Fibroblast of skin of back (primary cell): ENCODE results near the gene RBPJ. TPM values are rescaled to one million over a fixed set of nuclear protein-coding genes. Genes with fewer than 3 reads are reported as not detected.
A peak's percentile ranks its signal among the peaks of the same experiment; 100 is the strongest.

ENCODE experiments used
- DNase-seq: peaks from one replicate; pipeline ENCODE4 v3.0.0-alpha.2; 2013
- polyA plus RNA-seq, 2 experiments: library from polyadenylated mRNA; unstranded; fragments of 120-200 nt; gene quantifications; one replicate each; pipeline ENCODE4 v1.2.1, GENCODE V29; 2013; ENCODE audit not compliant: insufficient read length in 2 of 2

RBPJ gene
- polyA plus RNA-seq (2013, experiment 1 of 2; ENCODE audit: insufficient read length): 42.4 TPM
- 53.6 TPM for polyA plus RNA-seq (2013, experiment 2 of 2; ENCODE audit: insufficient read length)

DNA sequence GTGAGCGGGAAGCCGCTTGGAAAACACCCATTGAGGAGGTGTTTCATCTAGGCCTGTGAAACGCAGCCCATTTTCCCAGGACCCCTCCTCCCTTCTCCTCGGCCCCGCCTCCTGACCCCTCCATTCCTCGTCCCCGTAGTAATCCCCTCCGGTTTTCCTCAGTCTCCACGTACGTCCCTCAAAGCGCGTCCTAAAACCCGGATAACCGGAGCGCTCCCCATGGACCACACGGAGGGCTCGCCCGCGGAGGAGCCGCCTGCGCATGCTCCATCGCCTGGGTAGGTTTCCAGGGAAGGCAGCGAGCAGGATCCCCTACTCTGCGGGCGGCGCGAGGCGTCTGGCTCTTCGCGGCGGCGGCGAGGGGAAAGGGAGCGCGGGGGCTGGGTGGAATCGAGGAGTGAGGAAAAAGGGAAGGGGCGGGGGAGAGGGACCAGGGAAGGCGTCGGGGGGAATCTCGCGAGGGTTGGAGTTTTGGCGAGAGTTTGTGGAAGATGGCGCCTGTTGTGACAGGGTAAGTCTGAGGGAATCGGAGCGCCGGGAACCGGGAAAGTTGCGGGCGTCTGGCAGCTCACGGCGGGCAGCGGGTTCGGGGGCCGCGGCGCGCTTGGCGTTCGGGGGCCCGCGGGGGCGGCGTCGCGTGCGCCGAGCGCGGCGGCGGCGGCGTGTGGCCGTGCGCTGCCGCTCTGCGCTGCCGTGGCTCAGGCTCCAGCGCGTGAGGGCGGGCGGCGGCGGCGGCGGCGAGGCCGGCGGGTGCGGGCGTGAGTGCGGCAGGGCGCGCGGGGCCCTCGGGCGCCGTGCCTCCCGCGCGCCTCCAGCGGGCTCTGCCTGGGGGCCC is at the start of gene RBPJ:
Gene RBPJ (plus strand): TSS at position 477 of the 835 bp plus-strand sequence. CDS start 15 bp downstream, at position 492.
- DNase-seq: peak; percentile 99

DNA sequence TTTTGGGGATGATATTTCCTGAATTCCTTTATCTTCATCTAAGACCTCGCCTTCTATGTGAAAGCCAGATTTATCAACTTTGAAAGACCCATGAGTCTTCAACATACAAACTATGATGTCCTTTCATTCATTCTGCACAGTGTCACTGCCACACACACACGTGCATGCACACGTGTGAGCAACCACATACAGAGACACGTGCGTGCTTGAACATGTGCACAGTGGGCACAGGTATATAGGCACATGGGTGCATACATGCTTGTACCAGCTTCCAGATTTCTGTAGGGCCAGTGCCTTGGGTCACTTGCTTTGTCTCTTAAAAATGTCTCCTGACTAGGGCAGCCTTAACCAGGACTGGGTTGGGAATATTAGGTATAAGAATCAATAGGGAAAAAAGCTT is 49.1 kb upstream of the RBPJ start:
- DNase-seq: no peak

DNA sequence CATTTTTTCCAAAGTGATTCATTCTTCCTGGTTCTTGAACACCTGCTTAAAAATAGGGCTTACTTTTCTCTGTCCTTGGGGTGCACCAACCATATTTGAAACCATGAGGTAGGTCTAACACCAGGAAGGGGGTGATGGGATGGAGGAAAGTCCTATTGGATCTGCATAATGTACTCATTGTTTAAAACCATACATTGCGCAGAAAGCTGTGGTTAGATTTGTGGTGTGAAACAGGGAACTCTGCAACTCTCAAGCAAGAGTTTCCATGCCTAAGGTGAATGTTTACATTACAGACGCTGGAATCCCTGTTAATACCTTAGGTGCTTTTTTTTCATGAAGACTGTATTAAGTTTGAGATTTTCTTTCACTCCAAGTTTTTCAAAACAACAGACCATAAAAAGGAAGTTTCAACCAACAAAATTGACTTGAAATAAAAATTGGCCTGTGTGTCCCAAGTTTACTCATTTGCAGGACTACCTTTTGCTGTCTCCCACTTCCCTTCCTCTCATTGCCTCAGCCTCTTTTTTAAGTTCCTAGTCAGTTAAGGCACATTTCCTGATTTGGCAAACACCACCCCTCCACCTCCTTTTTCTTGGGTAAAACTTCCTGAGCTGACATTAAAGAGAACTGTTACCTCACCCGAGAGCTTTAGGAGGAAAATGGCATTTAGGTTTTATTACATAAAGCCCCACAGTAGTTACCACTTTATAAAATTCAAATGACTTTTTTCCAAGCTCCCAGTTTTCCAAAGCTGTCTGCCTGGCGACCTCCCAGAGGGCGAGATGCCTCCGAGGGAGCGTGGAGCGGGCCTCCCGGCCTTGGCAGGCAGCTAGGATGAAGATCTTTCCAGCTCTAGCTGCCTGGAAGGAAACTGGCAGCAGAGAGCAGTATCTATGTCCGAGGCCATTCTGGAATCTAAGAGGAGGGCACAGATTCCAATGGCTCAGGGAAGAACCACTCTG is 47.9 kb upstream of the RBPJ start:
- DNase-seq: no peak

DNA sequence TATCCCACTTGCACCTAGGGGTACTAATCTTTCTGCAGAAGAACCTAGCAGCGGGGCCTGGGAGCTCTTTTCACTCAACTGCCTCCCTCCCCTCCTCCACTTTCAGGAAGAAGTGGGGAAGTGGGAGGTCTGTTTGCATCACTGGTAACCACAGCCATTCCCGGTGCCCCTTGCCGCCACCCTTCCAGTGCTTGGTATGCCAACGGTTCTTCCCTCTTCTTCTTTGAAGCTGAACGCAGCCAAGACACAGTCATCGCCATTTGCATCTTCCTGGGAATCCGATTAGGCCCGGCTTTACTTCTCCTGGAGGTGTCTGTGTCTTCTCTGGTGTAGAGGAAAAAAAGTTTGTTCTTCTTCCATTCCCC is 47.2 kb upstream of the RBPJ start:
- no peak for DNase-seq

DNA sequence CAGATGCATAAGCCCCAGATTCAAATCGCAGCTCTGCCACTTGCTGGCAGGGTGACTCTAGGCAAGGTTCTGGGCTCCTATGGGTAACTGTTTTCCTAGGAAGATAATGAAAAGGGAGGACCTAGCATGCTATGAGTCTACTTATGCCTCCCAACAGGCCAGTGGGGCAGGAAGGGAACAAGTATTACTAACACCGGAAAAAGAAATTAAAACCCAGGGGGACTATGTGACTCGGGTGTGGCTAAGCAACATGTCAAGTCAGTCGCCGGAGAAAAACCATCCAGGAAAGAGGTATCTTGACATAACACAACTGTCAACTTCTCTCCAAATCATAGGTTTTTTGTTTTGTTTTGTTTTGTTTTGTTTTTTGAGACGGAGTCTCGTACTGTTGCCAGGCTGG is 45.5 kb upstream of the RBPJ start:
- DNase-seq: no peak

DNA sequence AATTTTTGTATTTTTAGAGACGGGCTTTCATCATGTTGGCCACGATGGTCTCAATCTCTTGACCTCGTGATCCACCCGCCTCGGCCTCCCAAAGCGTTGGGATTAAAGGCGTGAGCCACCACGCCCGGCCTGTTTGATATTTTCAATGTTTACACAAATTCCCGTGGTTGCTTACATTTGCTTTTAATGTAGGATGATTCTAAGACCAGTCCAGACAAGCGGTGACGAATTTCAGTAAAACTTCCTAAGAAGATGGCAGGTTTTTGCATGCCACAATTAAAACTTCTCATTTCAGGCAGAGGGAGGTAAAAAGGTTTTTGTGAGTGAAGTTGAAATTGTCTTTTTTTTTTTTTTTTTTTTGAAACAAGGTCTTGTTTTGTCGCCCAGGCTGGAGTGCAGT is 41.4 kb upstream of the RBPJ start:
- no peak for DNase-seq

DNA sequence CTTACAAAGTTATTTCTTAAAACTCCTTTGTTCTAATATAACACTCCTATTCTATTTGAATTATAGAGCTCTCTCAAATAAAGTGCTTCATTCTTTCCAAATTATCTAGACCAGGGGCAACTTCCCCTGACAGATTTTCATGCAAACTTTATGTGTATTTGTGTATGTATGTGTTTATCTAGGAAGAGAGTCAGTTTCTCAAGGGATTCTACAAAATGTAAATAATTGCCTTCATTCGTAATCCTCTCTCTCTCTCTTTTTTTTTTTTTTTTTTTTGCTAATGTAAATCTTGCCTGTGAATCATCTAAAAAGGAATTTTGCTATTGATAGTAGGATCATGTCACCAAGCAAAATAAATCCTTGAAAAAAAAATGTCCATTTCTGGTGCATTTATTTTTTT is 38.9 kb upstream of the RBPJ start:
- DNase-seq: peak; percentile 74

DNA sequence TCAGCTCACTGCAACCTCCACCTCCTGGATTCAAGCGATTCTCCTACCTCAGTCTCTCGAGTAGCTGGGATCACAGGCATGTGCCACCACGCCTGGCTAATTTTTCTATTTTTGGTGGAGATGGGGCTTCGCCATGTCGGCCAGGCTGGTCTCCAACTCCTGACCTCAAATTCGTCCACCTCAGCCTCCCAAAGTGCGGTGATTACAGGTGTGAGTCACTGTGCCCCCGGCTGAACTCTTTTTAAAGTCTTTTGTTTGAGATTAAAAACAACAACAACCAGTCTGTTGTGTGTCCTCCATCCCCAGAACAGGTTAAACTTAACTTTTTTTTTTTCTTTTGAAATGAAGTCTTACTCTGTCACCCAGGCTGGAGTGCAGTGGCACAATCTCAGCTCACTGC is 36.3 kb upstream of the RBPJ start:
- DNase-seq: no peak

DNA sequence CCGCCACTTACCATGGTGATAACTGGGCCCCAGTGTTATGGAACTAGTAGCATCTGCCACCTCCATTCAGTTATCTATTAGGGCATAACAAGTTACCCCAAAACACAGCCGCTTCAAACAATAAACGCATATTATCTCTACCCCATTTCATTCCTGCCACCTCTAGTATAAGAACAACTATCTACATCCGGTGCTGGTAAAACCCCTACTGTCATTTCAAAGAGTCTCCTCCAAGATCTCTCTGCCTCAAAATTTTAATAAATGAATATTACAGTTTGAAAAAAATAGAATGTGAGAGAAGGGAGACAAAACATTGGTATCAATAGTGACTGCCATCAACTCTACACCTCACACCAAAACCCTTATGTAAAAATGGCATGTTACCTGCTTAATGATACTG is 35.5 kb upstream of the RBPJ start:
- no peak for DNase-seq

DNA sequence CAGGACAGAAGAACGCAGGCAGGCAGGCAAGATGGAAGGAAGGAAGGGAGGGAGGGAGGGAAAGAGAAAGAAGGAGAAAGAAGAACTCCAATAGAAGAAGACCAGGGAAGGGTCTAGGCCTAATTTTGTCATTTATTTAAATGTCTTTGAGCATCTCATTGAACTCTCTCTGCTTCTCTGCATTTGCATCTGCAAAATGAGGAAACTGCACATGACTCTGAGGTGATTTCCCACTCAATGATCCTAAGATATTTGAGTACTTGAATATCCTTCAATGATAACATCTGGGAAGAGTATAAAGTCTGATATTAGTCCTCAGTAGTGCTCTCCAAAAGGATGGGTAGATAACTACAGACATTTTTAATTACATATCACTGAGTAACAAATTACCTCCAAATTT is 33.1 kb upstream of the RBPJ start:
- DNase-seq: no peak

DNA sequence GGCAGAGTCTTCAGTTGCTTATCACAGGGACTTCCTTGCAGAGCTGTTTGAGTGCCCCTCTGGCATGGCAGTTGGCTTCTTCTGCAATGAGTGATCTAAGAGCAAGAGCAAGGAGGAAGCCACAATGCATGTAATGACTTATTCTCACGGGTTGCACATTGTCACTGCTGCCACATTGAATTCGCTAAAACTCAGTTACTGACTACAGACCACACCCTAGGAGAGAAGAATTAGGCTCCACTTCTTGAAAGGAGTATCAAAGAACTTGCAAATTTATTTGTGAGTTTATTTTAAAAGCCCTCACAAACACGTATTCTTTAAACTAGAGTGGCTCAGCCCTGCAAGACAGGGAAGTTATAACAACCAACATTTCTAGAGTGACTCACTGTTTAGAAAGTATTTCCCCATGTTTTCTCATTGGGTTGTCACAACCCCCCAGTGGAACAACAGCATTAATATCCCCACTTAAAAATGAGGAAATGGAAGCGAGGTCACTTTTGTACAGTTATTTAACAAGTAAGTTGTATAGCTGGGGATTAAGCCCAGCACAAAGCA is 32.4 kb upstream of the RBPJ start:
- DNase-seq: peak; percentile 85

DNA sequence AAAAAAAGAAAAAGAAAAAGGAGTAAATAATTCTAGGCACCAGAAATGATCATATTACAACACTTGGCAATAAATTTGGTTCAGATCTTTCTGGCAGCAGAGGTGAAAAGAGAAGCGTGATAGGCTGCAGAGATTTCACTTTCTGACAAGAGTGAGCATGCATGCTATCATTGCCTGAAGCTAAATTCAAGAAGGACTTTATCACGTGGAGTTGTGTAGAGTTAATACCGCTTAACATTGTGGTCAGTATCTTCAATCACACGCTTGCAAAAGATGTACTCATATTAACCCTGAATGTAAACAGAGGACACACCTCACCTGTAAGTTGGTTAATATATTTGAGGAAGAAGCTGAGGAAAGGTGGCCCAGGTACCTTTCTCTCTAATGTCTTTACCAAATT is 31.4 kb upstream of the RBPJ start:
- DNase-seq: no peak

DNA sequence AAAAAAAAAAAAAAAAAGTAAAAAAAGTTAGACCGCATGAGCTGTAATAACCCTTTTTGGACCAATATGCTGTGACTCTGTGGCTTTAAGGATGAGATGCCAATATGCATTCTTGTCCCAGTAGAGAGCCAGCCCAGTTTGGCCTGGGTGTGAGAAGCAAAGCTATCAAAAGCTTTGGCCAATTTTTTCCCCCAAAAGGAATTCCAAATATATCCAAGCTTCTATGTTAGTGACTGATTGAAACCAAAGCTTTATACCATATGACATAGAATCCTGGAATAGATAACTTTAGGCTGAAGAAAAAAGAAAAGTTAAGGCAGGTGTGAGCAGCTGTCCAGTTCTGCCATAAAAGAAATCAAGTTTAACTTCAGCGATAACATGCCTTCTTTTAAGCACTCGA is 30.5 kb upstream of the RBPJ start:
- DNase-seq: no peak

DNA sequence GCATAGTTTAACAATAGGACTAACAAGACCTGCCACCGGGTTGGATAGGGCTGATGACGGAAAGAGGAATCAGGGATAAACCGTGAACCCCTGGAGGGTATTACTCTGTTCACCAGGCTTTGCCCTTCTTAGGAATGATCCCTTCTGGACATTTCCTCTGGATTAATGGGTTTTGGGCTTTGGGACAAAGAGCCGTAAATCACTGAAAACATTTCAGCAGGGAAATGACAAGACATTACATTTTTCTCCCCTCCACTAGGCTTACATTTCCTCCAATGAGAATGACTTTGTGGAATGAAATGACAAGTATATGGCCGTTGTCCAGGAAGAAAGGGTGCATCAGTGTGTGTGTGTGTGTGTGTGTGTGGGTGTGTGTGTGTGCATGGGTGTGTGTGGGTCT is 25.9 kb upstream of the RBPJ start:
- peak; percentile 15 for DNase-seq

DNA sequence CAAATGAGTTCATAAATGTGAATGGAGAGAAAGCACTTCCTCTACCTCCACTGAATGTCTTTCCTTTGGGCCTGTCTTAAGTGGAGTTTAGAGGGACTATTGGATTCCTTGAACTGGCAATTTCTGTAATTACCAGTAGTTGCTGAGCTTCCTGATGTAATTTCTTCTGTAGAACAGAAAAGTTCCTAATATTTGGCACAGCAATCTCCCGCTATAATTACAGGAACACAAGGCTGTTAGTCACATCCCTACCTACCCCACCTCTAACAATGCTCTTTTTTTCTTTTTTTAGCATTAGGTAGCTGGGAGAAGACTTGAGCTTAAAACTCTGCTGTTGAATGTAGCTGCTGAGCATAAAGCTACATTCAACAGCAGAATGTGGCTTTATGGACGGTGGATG is 24.8 kb upstream of the RBPJ start:
- no peak for DNase-seq

DNA sequence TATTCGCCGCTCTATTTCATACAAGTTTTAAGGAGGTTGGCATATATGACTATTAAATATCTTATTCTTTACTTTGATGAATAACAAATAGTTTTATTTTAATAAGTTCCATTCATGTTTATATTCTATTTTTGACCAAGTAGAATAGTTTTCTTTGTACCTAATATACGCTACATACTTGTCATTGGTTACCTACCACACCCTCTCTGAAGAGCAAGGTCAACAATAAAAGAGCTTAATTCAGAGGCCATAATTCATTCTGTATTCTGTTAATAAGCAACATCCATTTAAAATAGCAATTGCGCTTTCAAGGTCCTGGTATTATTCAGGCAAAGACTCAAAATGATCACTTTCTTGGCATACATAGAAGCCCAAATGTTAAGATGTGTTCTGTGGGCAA is 24.3 kb upstream of the RBPJ start:
- no peak for DNase-seq

DNA sequence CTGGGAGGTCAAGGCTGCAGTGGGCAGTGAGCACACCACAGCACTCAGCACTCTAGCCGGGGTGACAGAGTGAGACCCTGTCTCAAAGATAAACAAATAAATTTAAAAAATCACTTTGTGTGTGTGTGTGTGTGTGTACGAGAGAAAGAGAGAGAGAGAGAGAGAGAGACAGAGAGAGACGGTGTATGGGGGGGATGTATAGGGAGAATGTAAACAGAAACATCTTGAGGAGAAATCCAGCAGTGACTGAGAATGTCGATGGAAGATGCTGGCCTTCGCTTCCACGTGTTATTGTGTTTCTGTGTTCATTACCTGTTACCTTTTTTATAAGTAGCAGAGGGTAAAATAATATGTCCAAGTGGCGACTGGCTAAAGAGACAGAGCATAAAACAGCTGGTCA is 23.6 kb upstream of the RBPJ start:
- no peak for DNase-seq

DNA sequence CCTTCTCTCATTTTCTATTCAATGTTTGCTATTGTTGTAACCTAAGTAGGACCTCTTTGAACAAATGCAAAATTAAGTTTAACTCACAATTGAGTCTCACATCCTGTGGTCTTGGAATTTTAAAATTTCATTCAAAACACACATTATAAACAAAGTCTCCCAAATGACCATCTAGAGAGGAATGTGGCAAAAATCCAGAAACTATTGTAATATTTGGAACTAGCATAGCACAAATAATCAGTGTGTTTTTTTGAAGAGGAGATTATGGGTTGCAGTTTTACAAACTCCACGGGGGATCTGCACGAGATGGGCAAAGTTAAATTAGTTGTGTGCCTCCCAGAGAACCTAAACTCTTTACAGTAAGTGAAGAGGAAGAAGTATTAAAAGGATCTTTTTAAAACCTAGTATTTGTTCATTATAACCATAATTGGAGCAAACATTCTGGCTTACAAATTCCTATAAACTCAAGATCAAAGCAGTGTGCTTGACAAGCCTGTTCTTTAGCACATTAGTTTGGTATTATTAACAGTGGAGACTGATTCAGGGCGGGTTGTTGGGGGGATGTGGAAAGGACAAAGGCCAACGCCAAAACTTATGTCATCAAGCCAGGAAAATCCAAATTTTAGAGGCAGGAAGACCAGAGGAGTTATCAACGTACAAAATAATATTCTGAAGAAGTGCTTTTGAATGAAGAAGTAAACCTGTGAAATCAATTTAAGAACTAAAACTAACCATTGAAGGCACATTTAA is 22.4 kb upstream of the RBPJ start:
- peak; percentile 89 for DNase-seq

DNA sequence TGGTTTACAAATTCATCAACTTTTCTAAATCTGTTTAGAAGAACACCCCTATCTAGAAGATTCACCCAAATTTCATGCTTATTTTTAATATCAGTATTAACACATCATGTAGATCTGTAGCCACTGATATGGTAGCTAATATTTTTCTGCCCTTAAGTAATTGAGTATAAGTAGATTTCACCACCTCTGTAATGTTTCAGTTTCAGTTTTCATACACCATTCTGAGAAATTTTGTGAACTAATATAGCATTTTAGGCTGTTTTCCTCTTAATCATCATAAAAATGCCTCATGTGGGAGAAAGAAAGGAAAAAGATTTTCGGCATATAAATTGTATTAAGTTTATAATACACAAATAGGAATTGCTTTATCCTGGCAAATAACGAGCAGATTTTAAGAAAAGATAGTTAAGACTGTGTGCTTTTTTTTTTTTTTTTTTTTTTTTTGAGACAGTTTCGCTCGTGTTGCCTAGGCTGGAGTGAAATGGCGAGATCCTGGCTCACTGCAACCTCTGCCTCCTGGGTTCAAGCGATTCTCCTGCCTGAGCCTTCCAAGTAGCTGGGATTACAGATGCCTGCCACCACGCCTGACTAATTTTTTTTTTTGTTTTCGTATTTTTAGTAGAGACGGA is 21.4 kb upstream of the RBPJ start:
- DNase-seq: no peak

DNA sequence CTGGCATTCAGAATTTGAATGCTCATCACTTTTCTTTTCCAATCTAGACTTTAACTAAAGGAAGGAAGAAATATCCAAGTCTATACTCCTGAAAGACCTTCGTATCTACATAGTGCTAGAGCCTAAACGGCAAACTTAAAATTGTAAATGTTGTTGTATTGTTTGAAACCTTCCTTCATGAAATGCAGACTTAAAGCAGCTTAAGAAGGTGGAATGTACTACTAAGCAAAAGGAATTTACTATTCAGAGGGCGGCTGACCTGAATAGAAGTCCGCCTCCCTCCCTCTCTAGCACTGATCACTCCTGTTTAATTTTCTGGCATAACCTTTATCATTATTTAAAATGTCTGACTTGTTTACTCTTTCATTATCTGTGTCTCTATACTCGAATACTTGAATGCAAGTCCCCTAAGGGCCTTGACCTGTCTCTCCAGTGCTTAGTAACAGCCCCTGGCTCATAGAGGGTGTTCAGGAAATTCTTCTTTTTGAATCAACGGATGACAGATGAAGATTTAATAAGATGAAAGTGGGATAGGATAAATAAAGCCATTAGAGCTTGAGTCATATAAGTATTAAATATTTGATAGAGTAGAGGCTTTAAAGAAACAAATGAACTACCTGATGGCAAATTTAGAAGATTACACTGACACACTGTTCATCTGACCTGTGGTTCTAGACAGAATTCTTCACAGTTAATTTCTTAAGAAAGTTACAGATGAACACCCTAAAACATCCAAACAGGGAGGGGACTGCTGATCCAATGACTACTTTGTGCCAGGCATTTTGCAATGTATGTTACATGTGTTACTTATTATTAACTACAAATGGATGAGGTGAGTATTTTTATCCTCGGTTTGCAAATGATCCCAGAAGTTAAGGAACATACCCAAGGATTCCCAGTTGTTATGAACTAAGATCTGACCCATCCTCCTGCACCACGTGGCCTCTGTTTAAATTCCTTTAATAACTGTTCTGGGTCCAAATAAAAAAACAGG is 20.2 kb upstream of the RBPJ start:
- DNase-seq: no peak
